Activated naive CD4-positive, alpha-beta T cell treated with anti-CD3 and anti-CD28 coated beads for 36 hours (primary cell): ENCODE results near the gene TPBGL. TPM values are rescaled to one million over a fixed set of nuclear protein-coding genes. Genes with fewer than 3 reads are reported as not detected.
"Not testable (repeated sequence)": the region's sequence is repeated elsewhere in the genome, so short reads cannot be mapped to it uniquely, and the experiment has no call there.

ENCODE experiments used
- CTCF ChIA-PET: fragments of 350-600 bp; sonication (Branson Sonifier 250); formaldehyde crosslinking; loops from one replicate; lab custom pipeline; 2021; ENCODE audit warnings: antibody characterized with exemption; lab: Charles Lee
- DNase-seq: peaks from one replicate; pipeline ENCODE4 v3.0.0-alpha.2; 2020
- H3K27ac Mint-ChIP-seq: one replicate; pipeline ENCODE4 v1.8.0; 2021; ENCODE audit warnings: mild to moderate bottlenecking, mixed read lengths
- H3K27me3 Mint-ChIP-seq: one replicate; pipeline ENCODE4 v1.8.0; 2021; ENCODE audit warnings: low read depth, mixed read lengths
- H3K36me3 Mint-ChIP-seq: one replicate; pipeline ENCODE4 v1.8.0; 2021; ENCODE audit warnings: low read depth, mixed read lengths
- H3K4me1 Mint-ChIP-seq: one replicate; pipeline ENCODE4 v1.8.0; 2021; ENCODE audit warnings: low read depth, mixed read lengths
- H3K4me3 Mint-ChIP-seq: one replicate; pipeline ENCODE4 v1.8.0; 2021; ENCODE audit warnings: mild to moderate bottlenecking, moderate library complexity, mixed read lengths
- H3K9me3 Mint-ChIP-seq: one replicate; pipeline ENCODE4 v1.8.0; 2021; ENCODE audit warnings: mixed read lengths
- intact Hi-C: fragments of 100-400 bp; cut with micrococcal nuclease; formaldehyde crosslinking; loops from one replicate; pipeline ENCODE4 v1.15.1; 2023
- total RNA-seq, 2 experiments: library from RNA; stranded (reverse); gene quantifications; one replicate each; pipeline ENCODE4 v1.2.3, GENCODE V29; 2021

TPBGL gene
- total RNA-seq, 2 experiments from 2014 or later, result not detected

- intact Hi-C loops, result no loop called here
- peak; percentile 3 for DNase-seq
- Mint-ChIP-seq H3K4me3 (no peak overlapping the region), H3K27me3 (no peaks in the 10 kb centered on the region), H3K36me3 (peaks cover 7% of the 10 kb centered on the region), H3K9me3 (no peaks in the 10 kb centered on the region), H3K4me1 (peaks cover 28% of the 10 kb centered on the region), H3K27ac (no peak overlapping the region)
- CTCF ChIA-PET, result interaction anchor here (2.7 to 4.3 kb wide), 2 partner anchors 11 to 128 kb away, joined by 17 to 23 read pairs; no protein-coding TSS in a partner anchor
Observed at GRCh38 chr11:75268626-75269366, 28.2 kb downstream of the TPBGL start.

- no peaks in the 10 kb centered on the region for H3K27me3 Mint-ChIP-seq
- H3K9me3 Mint-ChIP-seq, result no peaks in the 10 kb centered on the region
- DNase-seq, result no peak
- H3K4me3 Mint-ChIP-seq, result no peak overlapping the region
- intact Hi-C loops, result no loop called here
- H3K36me3 Mint-ChIP-seq, result peaks cover 11% of the 10 kb centered on the region
- H3K4me1 Mint-ChIP-seq, result peaks cover 28% of the 10 kb centered on the region
- H3K27ac Mint-ChIP-seq, result no peak overlapping the region
- CTCF ChIA-PET, result interaction anchor here (2.7 to 4.3 kb wide), 3 partner anchors 11 to 128 kb away, joined by 14 to 23 read pairs (median 17); no protein-coding TSS in a partner anchor
Observed at GRCh38 chr11:75269367-75269660, 28.7 kb downstream of the TPBGL start.

GRCh38 chr11:75269896-75270295, 29.3 kb downstream of the TPBGL start:
- intact Hi-C loops, result no loop called here
- Mint-ChIP-seq H3K36me3 (peaks cover 11% of the 10 kb centered on the region), H3K27me3 (no peaks in the 10 kb centered on the region), H3K4me1 (peaks cover 23% of the 10 kb centered on the region), H3K27ac (no peak overlapping the region), H3K4me3 (no peak overlapping the region), H3K9me3 (no peaks in the 10 kb centered on the region)
- CTCF ChIA-PET, result interaction anchor here (1.6 to 13.4 kb wide), 6 partner anchors 10 to 129 kb away, joined by 3 to 374 read pairs (median 16); partner anchors contain the start of gene TPBGL
- DNase-seq, result no peak

- intact Hi-C loops, result loop anchor here (1.0 kb wide), 1 partner anchor 128 kb away; no protein-coding TSS in a partner anchor
- no peaks in the 10 kb centered on the region for H3K9me3 Mint-ChIP-seq
- peak; percentile 43 for DNase-seq
- H3K27me3 Mint-ChIP-seq, result no peaks in the 10 kb centered on the region
- peaks cover 14% of the 10 kb centered on the region for H3K36me3 Mint-ChIP-seq
- CTCF ChIA-PET, result interaction anchor here (0.7 to 13.4 kb wide), 11 partner anchors 9 to 339 kb away, joined by 3 to 374 read pairs (median 5); partner anchors contain the start of gene TPBGL
- H3K27ac Mint-ChIP-seq, result no peak overlapping the region
- H3K4me3 Mint-ChIP-seq, result no peak overlapping the region
- H3K4me1 Mint-ChIP-seq, result peaks cover 30% of the 10 kb centered on the region
Observed at GRCh38 chr11:75270896-75271418, 30.4 kb downstream of the TPBGL start.

GRCh38 chr11:75271730-75272129, 31.2 kb downstream of the TPBGL start:
- H3K4me1 Mint-ChIP-seq, result peaks cover 38% of the 10 kb centered on the region
- CTCF ChIA-PET, result interaction anchor here (0.9 to 13.4 kb wide), 8 partner anchors 8 to 134 kb away, joined by 3 to 374 read pairs (median 11); partner anchors contain the start of gene TPBGL
- H3K36me3 Mint-ChIP-seq, result peaks cover 14% of the 10 kb centered on the region
- no peaks in the 10 kb centered on the region for H3K27me3 Mint-ChIP-seq
- intact Hi-C loops, result loop anchor here (1.0 kb wide), 1 partner anchor 128 kb away; no protein-coding TSS in a partner anchor
- H3K27ac Mint-ChIP-seq, result no peak overlapping the region
- H3K9me3 Mint-ChIP-seq, result no peaks in the 10 kb centered on the region
- no peak overlapping the region for H3K4me3 Mint-ChIP-seq
- DNase-seq, result no peak

GRCh38 chr11:75272391-75272790, 31.8 kb downstream of the TPBGL start:
- H3K27me3 Mint-ChIP-seq, result no peaks in the 10 kb centered on the region
- CTCF ChIA-PET, result interaction anchor here (0.7 to 13.4 kb wide), 7 partner anchors 8 to 134 kb away, joined by 3 to 374 read pairs (median 8); no protein-coding TSS in a partner anchor
- no peak overlapping the region for H3K27ac Mint-ChIP-seq
- peaks cover 14% of the 10 kb centered on the region for H3K36me3 Mint-ChIP-seq
- H3K4me1 Mint-ChIP-seq, result peaks cover 44% of the 10 kb centered on the region
- DNase-seq, result no peak
- intact Hi-C loops, result no loop called here
- no peak overlapping the region for H3K4me3 Mint-ChIP-seq
- no peaks in the 10 kb centered on the region for H3K9me3 Mint-ChIP-seq

GRCh38 chr11:75272821-75273301, 32.3 kb downstream of the TPBGL start:
- no peak for DNase-seq
- Mint-ChIP-seq H3K27ac (peak overlapping the region; percentile 70), H3K36me3 (peaks cover 16% of the 10 kb centered on the region), H3K4me3 (no peak overlapping the region), H3K9me3 (no peaks in the 10 kb centered on the region), H3K27me3 (no peaks in the 10 kb centered on the region), H3K4me1 (peaks cover 49% of the 10 kb centered on the region)
- CTCF ChIA-PET, result interaction anchor here (0.7 to 13.4 kb wide), 6 partner anchors 10 to 136 kb away, joined by 3 to 374 read pairs (median 4); no protein-coding TSS in a partner anchor
- intact Hi-C loops, result no loop called here

GRCh38 chr11:75273411-75274391, 33.1 kb downstream of the TPBGL start:
- H3K4me1 Mint-ChIP-seq, result peaks cover 50% of the 10 kb centered on the region
- CTCF ChIA-PET, result interaction anchor here (0.6 to 13.4 kb wide), 8 partner anchors 9 to 135 kb away, joined by 3 to 374 read pairs (median 3); partner anchors contain the start of gene TPBGL
- H3K27ac Mint-ChIP-seq, result peak overlapping the region; percentile 88
- no peaks in the 10 kb centered on the region for H3K9me3 Mint-ChIP-seq
- H3K36me3 Mint-ChIP-seq, result peaks cover 14% of the 10 kb centered on the region
- no peak overlapping the region for H3K4me3 Mint-ChIP-seq
- H3K27me3 Mint-ChIP-seq, result no peaks in the 10 kb centered on the region
- no peak for DNase-seq
- intact Hi-C loops, result no loop called here

- CTCF ChIA-PET, result interaction anchor here (0.5 to 13.4 kb wide), 7 partner anchors 10 to 135 kb away, joined by 4 to 374 read pairs (median 5); no protein-coding TSS in a partner anchor
- H3K27ac Mint-ChIP-seq, result peak overlapping the region; percentile 88
- H3K4me3 Mint-ChIP-seq, H3K9me3 Mint-ChIP-seq, H3K27me3 Mint-ChIP-seq, DNase-seq, intact Hi-C loops: not testable (repeated sequence)
- peaks cover 14% of the 10 kb centered on the region for H3K36me3 Mint-ChIP-seq
- peaks cover 52% of the 10 kb centered on the region for H3K4me1 Mint-ChIP-seq
Observed at GRCh38 chr11:75274716-75275115, 34.1 kb downstream of the TPBGL start.

GRCh38 chr11:75275581-75275980, 35.0 kb downstream of the TPBGL start:
- H3K27me3 Mint-ChIP-seq, result no peaks in the 10 kb centered on the region
- intact Hi-C loops, result no loop called here
- H3K27ac Mint-ChIP-seq, result peak overlapping the region; percentile 95
- peaks cover 16% of the 10 kb centered on the region for H3K36me3 Mint-ChIP-seq
- no peaks in the 10 kb centered on the region for H3K9me3 Mint-ChIP-seq
- H3K4me3 Mint-ChIP-seq, result peak overlapping the region; percentile 37
- CTCF ChIA-PET, result interaction anchor here (0.7 to 13.4 kb wide), 10 partner anchors 9 to 626 kb away, joined by 3 to 374 read pairs (median 6); no protein-coding TSS in a partner anchor
- DNase-seq, result peak; percentile 82
- peaks cover 59% of the 10 kb centered on the region for H3K4me1 Mint-ChIP-seq

GRCh38 chr11:75276186-75276585, 35.6 kb downstream of the TPBGL start:
- H3K4me1 Mint-ChIP-seq, result peaks cover 58% of the 10 kb centered on the region
- peak overlapping the region; percentile 95 for H3K27ac Mint-ChIP-seq

More at GRCh38 chr11:75276186-75276585, 35.6 kb downstream of the TPBGL start:
- Mint-ChIP-seq H3K9me3 (no peaks in the 10 kb centered on the region), H3K4me3 (no peak overlapping the region), H3K36me3 (peaks cover 16% of the 10 kb centered on the region), H3K27me3 (no peaks in the 10 kb centered on the region)
- CTCF ChIA-PET, result interaction anchor here (0.6 to 13.4 kb wide), 14 partner anchors 9 to 710 kb away, joined by 3 to 374 read pairs (median 5); no protein-coding TSS in a partner anchor
- intact Hi-C loops, result no loop called here
- DNase-seq, result no peak
